ENCODE data around the gene CYP2W1. TPM values are rescaled to one million over a fixed set of nuclear protein-coding genes. Genes with fewer than 3 reads are reported as not detected.
"Not testable (repeated sequence)": the region's sequence is repeated elsewhere in the genome, so short reads cannot be mapped to it uniquely, and the experiment has no call there.

The CYP2W1 gene
- total RNA-seq, 1 experiment from 2014 or later = not detected

GRCh38 chr7:999941-1000935 lies 17.3 kb downstream of the CYP2W1 start:
- no peak overlapping the region for H3K4me3 ChIP-seq (ENCODE audit: low read length)
- no peak overlapping the region for H3K4me2 ChIP-seq (ENCODE audit: low read length)
- no peak overlapping the region for H2AFZ ChIP-seq (ENCODE audit: low read length)
- H3K79me2 ChIP-seq (ENCODE audit: low read length) = no peaks in the 10 kb centered on the region
- H3K9ac ChIP-seq (ENCODE audit: low read length) = no peak overlapping the region
- CTCF ChIA-PET = no interaction called here
- no peaks in the 10 kb centered on the region for H3K27me3 ChIP-seq (ENCODE audit: low read length)
- TF ChIP-seq EZH2phosphoT487 (IDR thresholded peaks at IDR 0.05; ENCODE audit: borderline replicate concordance, low read length) (no peak), CTCF (conservative IDR thresholded peaks at IDR 0.05; ENCODE audit: low read depth, low read length) (no peak), EZH2 (IDR thresholded peaks at IDR 0.05; ENCODE audit: low read length, unreplicated experiment) (no peak)
- ATAC-seq (no peak), DNase-seq (no peak)
- H3F3A ChIP-seq (ENCODE audit: low read length, unreplicated experiment) = no peaks in the 10 kb centered on the region
- no peaks in the 10 kb centered on the region for H3K9me3 ChIP-seq (ENCODE audit: low read length)
- H4K20me1 ChIP-seq (ENCODE audit: low read length) = no peaks in the 10 kb centered on the region
- BruUV-seq (replicated peaks) = no TSS peak
- POLR2A ChIA-PET (ENCODE audit: unreplicated experiment) = no interaction called here
- no peaks in the 10 kb centered on the region for H3K4me1 ChIP-seq (ENCODE audit: insufficient read depth, low read length)
- intact Hi-C loops (cut with micrococcal nuclease) = no loop called here
- H3K27ac ChIP-seq (ENCODE audit: low read length) = no peak overlapping the region
- H3K9me2 ChIP-seq (replicated peaks; ENCODE audit: low read length) = no peaks in the 10 kb centered on the region
- no peaks in the 10 kb centered on the region for H3K36me3 ChIP-seq (ENCODE audit: low read depth, low read length)

GRCh38 chr7:1001069-1001770 lies 18.2 kb downstream of the CYP2W1 start:
- H3K79me2 ChIP-seq (ENCODE audit: low read length); DNase-seq; intact Hi-C loops (cut with micrococcal nuclease); H3K9ac ChIP-seq (ENCODE audit: low read length); H3K4me2 ChIP-seq (ENCODE audit: low read length); BruUV-seq (replicated peaks); H3K4me1 ChIP-seq (ENCODE audit: insufficient read depth, low read length); H4K20me1 ChIP-seq (ENCODE audit: low read length); H3K27me3 ChIP-seq (ENCODE audit: low read length); H3K9me2 ChIP-seq (replicated peaks; ENCODE audit: low read length); H3F3A ChIP-seq (ENCODE audit: low read length, unreplicated experiment); H3K4me3 ChIP-seq (ENCODE audit: low read length); H3K27ac ChIP-seq (ENCODE audit: low read length); POLR2A ChIA-PET (ENCODE audit: unreplicated experiment); CTCF ChIA-PET; H3K36me3 ChIP-seq (ENCODE audit: low read depth, low read length); H2AFZ ChIP-seq (ENCODE audit: low read length); H3K9me3 ChIP-seq (ENCODE audit: low read length): not testable (repeated sequence)
- ATAC-seq = peak; percentile 55

- H3K36me3 ChIP-seq (ENCODE audit: low read depth, low read length); POLR2A ChIA-PET (ENCODE audit: unreplicated experiment); H3F3A ChIP-seq (ENCODE audit: low read length, unreplicated experiment); H3K27ac ChIP-seq (ENCODE audit: low read length); H3K9ac ChIP-seq (ENCODE audit: low read length); ATAC-seq; CTCF ChIA-PET; H3K27me3 ChIP-seq (ENCODE audit: low read length); H3K79me2 ChIP-seq (ENCODE audit: low read length); intact Hi-C loops (cut with micrococcal nuclease); H3K9me3 ChIP-seq (ENCODE audit: low read length); BruUV-seq (replicated peaks); H3K4me1 ChIP-seq (ENCODE audit: insufficient read depth, low read length); DNase-seq; H3K4me2 ChIP-seq (ENCODE audit: low read length); H2AFZ ChIP-seq (ENCODE audit: low read length); H3K9me2 ChIP-seq (replicated peaks; ENCODE audit: low read length); H4K20me1 ChIP-seq (ENCODE audit: low read length); H3K4me3 ChIP-seq (ENCODE audit: low read length): not testable (repeated sequence)
Measured at GRCh38 chr7:1002026-1002425, 19.0 kb downstream of the CYP2W1 start.

- H4K20me1 ChIP-seq (ENCODE audit: low read length); BruUV-seq (replicated peaks); H3K9ac ChIP-seq (ENCODE audit: low read length); POLR2A ChIA-PET (ENCODE audit: unreplicated experiment); CTCF ChIA-PET; H3K36me3 ChIP-seq (ENCODE audit: low read depth, low read length); intact Hi-C loops (cut with micrococcal nuclease); ATAC-seq; H3K79me2 ChIP-seq (ENCODE audit: low read length); H2AFZ ChIP-seq (ENCODE audit: low read length); H3K27me3 ChIP-seq (ENCODE audit: low read length); H3K27ac ChIP-seq (ENCODE audit: low read length); DNase-seq; H3K9me3 ChIP-seq (ENCODE audit: low read length); H3K4me1 ChIP-seq (ENCODE audit: insufficient read depth, low read length); H3F3A ChIP-seq (ENCODE audit: low read length, unreplicated experiment); H3K4me3 ChIP-seq (ENCODE audit: low read length); H3K9me2 ChIP-seq (replicated peaks; ENCODE audit: low read length); H3K4me2 ChIP-seq (ENCODE audit: low read length): not testable (repeated sequence)
Measured at GRCh38 chr7:1002445-1002844, 19.5 kb downstream of the CYP2W1 start.

Data from PC-3 (cell line).